Type B pancreatic cell (in vitro differentiated cells): ENCODE results near the gene TFDP2. TPM values are rescaled to one million over a fixed set of nuclear protein-coding genes. Genes with fewer than 3 reads are reported as not detected.
"Not testable (repeated sequence)": the region's sequence is repeated elsewhere in the genome, so short reads cannot be mapped to it uniquely, and the experiment has no call there.

ENCODE experiments used
- DNase-seq: peaks from one replicate; pipeline ENCODE4 v3.0.0; 2021; ENCODE audit warnings: mixed read lengths; ENCODE audit not compliant: unreplicated experiment; ENCODE audit errors: extremely low spot score
- H3K27ac Mint-ChIP-seq: 2 replicates; pipeline ENCODE4 v1.8.0; 2021; ENCODE audit warnings: mild to moderate bottlenecking, mixed read lengths
- H3K27me3 Mint-ChIP-seq: 2 replicates; pipeline ENCODE4 v1.8.0; 2021; ENCODE audit warnings: mixed read lengths
- H3K36me3 Mint-ChIP-seq: 2 replicates; pipeline ENCODE4 v1.8.0; 2021; ENCODE audit warnings: mixed read lengths
- H3K4me1 Mint-ChIP-seq: one replicate; pipeline ENCODE4 v1.8.0; 2021; ENCODE audit warnings: mixed read lengths; ENCODE audit not compliant: unreplicated experiment
- H3K4me3 Mint-ChIP-seq: 2 replicates; pipeline ENCODE4 v1.8.0; 2021; ENCODE audit warnings: mild to moderate bottlenecking, mixed read lengths
- H3K9me3 Mint-ChIP-seq: 2 replicates; pipeline ENCODE4 v1.8.0; 2021; ENCODE audit warnings: mixed read lengths
- CTCF ChIP-seq: fragments of 200-600 bp; sonication (generic); conservative IDR thresholded peaks from 2 replicates; pipeline ENCODE4 v1.5.0; 2021; ENCODE audit warnings: antibody characterized with exemption, mild to moderate bottlenecking
- total RNA-seq: library from RNA; stranded (reverse); gene quantifications from 2 replicates; pipeline ENCODE4 v1.2.1, GENCODE V29; 2021; ENCODE audit warnings: low replicate concordance

The TFDP2 gene
- total RNA-seq, 1 donor from 2014 or later: 80.9 TPM

GRCh38 chr3:141986548-141987107 is 162.7 kb downstream of the TFDP2 start:
- no peaks in the 10 kb centered on the region for H3K4me1 Mint-ChIP-seq
- no peak for TF ChIP-seq CTCF
- H3K9me3 Mint-ChIP-seq: no peaks in the 10 kb centered on the region
- peaks cover 17% of the 10 kb centered on the region for H3K36me3 Mint-ChIP-seq
- no peak overlapping the region for H3K4me3 Mint-ChIP-seq
- DNase-seq: no peak
- no peak overlapping the region for H3K27ac Mint-ChIP-seq
- H3K27me3 Mint-ChIP-seq: no peaks in the 10 kb centered on the region

GRCh38 chr3:141981084-141981483 is 168.3 kb downstream of the TFDP2 start:
- Mint-ChIP-seq H3K27me3 (no peaks in the 10 kb centered on the region), H3K9me3 (no peaks in the 10 kb centered on the region), H3K4me1 (no peaks in the 10 kb centered on the region), H3K4me3 (no peak overlapping the region), H3K27ac (no peak overlapping the region), H3K36me3 (peaks cover 26% of the 10 kb centered on the region)
- DNase-seq: no peak
- TF ChIP-seq CTCF: no peak

- Mint-ChIP-seq H3K27me3 (no peaks in the 10 kb centered on the region), H3K4me1 (no peaks in the 10 kb centered on the region), H3K9me3 (no peaks in the 10 kb centered on the region), H3K36me3 (peaks cover 25% of the 10 kb centered on the region), H3K27ac (no peak overlapping the region), H3K4me3 (no peak overlapping the region)
- DNase-seq: no peak
- no peak for TF ChIP-seq CTCF
These were observed 170.2 kb downstream of the TFDP2 start for GRCh38 chr3:141979050-141979671.

GRCh38 chr3:141974777-141975176 is 174.6 kb downstream of the TFDP2 start:
- H3K27me3 Mint-ChIP-seq, DNase-seq, H3K9me3 Mint-ChIP-seq, H3K27ac Mint-ChIP-seq, H3K4me1 Mint-ChIP-seq, H3K4me3 Mint-ChIP-seq: not testable (repeated sequence)
- H3K36me3 Mint-ChIP-seq: peaks cover 35% of the 10 kb centered on the region

- peaks cover 38% of the 10 kb centered on the region for H3K36me3 Mint-ChIP-seq
- peaks cover 3% of the 10 kb centered on the region for H3K9me3 Mint-ChIP-seq
- no peak overlapping the region for H3K4me3 Mint-ChIP-seq
- no peaks in the 10 kb centered on the region for H3K27me3 Mint-ChIP-seq
- no peaks in the 10 kb centered on the region for H3K4me1 Mint-ChIP-seq
- H3K27ac Mint-ChIP-seq: peak overlapping the region; percentile 0
- TF ChIP-seq CTCF: no peak
- no peak for DNase-seq
These were observed 176.9 kb downstream of the TFDP2 start for GRCh38 chr3:141972399-141972798.

- no peak for TF ChIP-seq CTCF
- no peak for DNase-seq
- no peak overlapping the region for H3K4me3 Mint-ChIP-seq
- peaks cover 3% of the 10 kb centered on the region for H3K9me3 Mint-ChIP-seq
- no peaks in the 10 kb centered on the region for H3K4me1 Mint-ChIP-seq
- no peak overlapping the region for H3K27ac Mint-ChIP-seq
- no peaks in the 10 kb centered on the region for H3K27me3 Mint-ChIP-seq
- peaks cover 37% of the 10 kb centered on the region for H3K36me3 Mint-ChIP-seq
These were observed 177.8 kb downstream of the TFDP2 start for GRCh38 chr3:141971571-141971970.
